HG02763 (cell line): ENCODE measurements around the gene MAP3K7.
A peak's percentile ranks its signal among the peaks of the same experiment; 100 is the strongest.

Experiments used
- ATAC-seq: cut with Tn5 transposase; IDR thresholded peaks from one replicate; pipeline ENCODE4 v1.9.1; 2021; ENCODE audit warnings: mild to moderate bottlenecking, moderate library complexity; ENCODE audit not compliant: unreplicated experiment

The MAP3K7 gene

DNA sequence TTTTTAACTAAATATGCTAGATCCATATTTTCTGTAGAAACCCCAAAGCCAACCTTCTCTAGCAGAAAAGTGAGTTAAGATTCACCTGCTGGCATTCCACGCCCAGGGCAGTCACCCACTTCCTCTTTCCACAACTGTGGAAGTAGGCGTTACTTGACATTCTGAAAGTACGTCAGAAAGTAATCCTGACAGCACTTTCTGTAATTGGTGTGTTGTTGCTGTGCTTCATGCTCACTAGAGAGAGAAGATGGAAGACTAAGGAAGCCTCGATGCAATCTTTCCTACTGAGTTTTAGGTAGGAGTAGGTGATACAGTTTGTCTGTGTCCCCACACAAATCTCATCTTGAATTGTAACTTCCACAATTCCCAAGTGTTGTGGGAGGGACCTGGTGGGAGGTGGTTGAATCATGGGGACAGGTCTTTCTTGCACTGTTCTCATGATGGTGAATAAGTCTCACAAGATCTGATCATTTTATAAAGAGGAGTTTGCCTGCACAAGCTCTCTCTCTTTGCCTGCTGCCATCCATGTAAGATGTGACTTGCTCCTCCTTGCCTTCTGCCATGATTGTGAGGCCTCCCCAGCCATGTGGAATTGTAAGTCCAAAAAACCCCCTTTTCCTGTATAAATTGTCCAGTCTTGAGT is 101.1 kb downstream of the MAP3K7 start:
- no peak for ATAC-seq

DNA sequence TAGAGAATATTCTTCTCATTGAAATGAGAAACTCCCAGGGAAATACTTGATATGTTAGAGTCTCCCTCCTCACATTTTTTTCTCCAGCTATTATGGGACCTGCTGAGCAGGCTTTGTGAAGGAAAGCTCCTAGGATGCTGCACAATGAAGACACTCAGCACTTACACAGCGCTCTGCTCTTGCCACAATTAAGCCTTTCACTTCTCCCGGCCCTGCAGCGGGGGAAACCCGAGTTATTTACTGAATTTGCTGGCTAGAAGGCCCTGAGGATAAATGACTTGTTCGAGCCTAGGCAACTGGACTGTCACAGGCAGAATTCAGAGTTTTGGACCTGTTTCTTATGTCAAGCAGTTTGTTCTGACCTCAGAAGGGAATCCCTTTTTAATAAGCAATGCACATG is 102.0 kb downstream of the MAP3K7 start:
- ATAC-seq, result no peak

DNA sequence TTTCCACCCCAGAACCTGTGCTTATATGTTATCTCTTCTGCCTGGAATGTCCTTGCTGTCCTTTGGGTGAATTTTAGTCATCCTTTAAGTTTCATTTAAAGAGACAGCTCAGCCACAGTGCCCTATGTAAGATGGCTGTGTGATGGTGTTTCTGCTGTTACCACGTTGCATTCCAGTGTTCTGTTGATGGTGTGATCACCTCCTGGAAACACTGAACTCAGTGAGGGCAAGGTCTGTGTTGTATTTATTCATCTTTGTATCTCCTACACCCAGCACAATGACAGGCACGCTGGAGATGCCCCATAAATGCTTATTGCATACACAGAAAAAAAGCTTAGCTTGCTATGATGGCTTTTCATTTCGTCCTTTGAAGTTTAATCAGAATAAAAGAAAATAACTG is 102.5 kb downstream of the MAP3K7 start:
- no peak for ATAC-seq

DNA sequence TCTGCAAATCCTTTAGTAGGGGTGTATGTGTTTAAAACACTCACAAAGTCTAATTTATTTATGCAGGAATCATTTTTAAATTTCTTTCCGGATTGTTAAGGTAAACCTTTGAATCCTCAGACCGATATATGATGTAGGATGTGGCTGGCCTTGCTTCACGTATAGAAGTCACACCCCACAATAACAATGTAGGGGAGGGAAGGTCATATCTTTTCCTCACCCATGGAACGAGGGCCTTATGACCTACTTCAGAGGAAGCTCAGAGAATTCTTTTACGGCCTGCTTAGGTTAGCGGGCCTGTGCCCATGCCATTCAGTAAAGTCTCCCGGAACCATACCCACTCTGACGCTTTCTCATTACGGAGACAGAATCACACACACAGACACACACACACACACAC is 102.9 kb downstream of the MAP3K7 start:
- no peak for ATAC-seq

DNA sequence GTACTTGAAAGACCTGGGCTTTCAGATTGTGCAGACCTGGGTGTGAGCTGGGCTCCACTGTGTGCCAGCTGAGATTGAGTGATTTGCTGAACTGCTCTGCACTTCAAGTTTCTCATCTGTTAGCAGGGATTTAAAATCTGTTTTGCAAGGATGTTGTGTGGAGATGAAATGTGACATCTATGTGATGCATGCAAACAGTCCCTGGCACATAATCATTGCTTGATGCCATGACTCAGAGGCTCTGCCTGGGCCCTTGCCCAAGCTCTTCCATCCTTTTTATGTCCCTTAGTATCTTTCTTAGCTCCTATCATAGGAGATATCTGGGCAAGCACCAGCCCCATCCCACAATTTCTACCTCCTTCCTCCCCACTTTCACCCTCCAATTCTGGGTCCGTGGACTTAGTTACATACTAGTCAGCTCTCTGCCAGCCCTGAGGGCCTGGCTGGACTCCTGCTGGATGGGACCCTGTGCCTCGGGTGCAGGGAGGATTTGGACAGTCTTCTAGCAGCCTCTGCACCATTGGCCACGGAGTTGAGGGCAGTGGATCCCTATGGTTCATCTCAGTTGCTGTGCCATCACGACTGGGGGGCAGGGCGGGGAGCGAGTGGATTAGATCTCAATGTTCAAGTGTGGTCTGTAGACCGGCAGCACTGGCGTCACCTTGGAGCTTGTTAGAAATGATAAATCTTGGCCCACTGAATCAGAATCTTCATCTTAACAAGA is 103.6 kb downstream of the MAP3K7 start:
- ATAC-seq, result no peak

DNA sequence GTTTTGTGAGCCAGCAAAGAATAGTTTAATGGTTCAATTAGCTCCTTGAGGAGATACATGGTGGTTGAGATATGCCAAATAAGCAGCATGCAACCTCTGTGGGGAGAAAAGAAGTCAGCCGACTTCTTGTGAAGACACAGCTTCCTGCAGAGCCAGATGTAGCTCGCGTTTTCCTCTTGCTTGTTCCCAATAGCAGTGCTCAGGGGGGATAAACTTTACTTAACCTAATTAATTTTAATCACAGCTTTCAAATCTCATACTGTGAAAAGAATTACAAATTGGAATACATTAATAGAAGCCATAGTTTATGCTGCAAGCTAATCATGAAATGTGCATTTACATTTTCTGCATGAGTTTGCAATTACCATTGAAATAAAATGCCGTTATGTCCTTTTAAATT is 106.2 kb downstream of the MAP3K7 start:
- ATAC-seq, result no peak

DNA sequence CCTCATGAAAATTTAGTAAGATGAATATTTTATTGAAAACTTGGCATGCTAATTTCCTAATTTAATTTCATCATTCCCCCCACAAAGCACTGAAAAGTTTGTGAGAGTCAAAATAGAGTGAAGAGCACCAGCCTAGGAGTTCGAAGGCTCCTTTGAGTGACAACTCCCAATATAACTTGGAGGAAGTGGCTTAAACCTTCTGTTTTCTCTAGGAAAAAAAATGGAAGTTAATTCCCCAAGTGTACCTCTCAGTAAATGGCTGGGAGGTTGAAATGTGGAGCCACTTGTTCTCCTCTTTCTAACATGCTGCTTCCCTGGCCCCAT is 107.3 kb downstream of the MAP3K7 start:
- ATAC-seq, result no peak

DNA sequence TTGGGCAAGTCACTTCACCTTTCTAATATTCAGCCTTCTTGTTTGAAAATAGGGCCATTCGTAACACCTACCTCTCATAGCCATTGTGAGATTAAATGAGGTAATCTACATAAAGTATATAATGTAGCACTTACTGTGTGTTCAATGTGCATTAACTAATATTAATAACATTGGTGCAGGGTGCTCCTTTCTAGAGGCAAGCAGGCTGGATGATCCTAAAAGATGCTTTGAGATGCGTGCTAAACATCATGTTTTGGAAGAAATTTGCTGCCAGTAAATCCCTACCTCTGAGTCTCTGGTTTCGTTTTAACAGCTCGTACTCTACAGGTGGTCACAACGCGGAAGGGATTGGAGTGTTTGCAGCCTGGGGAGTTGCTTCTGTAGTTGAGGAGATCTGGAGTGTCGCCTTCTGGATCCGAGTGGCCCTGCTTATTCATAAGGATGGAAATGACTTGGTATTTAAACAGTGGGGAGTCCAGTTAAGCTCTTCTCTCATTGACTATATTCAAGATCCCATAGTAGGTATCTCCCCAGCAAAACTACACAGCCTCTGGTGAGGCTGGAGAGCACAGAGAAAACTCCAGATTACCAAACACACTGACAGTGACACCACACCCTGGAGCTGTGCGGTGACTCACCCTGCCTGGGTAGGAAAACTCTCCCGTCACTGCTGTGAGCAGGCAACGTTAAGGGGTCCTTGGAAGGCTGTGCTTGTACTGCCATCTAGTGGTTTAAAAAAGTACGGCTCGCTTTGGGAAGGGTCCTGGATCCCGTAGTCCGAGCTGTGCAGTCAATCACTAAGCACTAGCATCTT is 107.9 kb downstream of the MAP3K7 start:
- peak; percentile 79 for ATAC-seq

DNA sequence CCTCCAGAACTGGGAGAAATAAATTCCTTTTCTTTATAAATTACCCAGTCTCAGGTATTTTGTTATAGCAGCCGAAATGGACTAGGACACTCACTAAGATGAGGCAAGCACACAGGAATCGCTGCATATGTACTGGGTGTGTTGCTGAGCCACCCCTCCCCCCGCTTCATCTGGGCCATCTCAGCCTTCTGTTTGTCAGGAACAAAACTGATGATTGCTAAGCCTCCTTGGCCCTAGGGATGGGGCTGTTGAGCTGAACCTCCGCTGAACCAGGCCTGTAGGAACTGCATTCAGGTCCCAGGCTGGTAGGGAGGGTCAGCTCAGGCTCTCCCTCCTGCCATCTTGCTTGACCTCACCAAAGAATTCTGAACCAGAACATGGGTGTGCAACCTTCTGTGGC is 108.6 kb downstream of the MAP3K7 start:
- ATAC-seq, result no peak

DNA sequence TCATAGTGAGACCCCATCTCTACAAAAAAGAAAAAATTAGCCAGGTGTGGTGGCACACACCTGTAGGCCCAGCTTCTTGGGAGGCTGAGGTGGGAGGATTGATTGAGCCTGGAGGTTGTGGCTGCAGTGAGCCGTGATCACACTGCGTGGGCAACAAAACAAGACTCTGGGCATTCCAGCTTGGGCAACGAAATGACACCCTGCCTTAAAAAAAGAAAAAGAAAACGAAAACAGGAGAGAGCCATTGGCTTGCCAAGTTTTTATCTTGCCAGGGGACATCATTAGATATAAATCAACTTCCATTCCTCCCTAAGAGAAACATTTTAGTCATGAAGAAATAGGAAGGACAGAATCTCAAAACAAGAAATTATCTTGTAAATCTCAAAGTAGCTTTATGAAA is 109.5 kb downstream of the MAP3K7 start:
- ATAC-seq, result no peak

DNA sequence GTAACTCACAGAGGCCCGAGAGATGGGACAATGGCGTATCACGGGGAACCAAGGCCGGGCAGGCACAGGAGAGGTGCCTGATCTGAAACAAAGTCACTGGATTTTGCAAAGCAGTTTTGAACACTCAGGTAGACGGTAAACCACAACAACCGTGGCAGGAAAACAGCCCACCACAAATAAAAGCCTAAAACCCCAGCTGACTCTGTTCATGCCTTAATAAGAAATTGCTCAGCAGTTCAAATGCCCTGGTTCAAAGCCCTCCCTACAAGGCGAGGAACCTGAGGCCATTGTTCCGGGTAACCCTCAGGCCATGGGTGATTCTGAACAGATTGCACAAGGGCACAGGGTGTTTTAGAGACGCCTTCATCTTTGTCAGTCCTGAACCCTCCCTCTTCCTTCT is 114.2 kb downstream of the MAP3K7 start:
- no peak for ATAC-seq

DNA sequence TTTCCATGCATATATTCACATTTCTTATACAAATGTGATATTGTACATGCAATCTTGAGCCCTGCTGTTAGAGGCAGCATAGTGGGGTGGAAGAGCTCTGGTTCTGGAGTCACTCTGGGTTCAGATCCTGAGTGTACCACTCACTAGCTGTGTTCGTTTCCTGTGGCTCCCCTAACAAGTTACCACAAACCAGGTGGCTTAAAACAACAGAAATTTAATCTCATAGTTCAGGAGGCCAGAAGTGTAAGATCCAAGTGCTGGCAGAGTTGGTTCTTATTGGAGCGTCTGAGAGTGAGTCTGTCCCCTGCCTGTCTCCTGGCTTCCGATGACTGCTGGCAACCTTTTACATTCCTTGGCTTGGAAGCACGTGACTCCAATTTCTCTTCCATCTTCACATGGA is 115.6 kb downstream of the MAP3K7 start:
- no peak for ATAC-seq

DNA sequence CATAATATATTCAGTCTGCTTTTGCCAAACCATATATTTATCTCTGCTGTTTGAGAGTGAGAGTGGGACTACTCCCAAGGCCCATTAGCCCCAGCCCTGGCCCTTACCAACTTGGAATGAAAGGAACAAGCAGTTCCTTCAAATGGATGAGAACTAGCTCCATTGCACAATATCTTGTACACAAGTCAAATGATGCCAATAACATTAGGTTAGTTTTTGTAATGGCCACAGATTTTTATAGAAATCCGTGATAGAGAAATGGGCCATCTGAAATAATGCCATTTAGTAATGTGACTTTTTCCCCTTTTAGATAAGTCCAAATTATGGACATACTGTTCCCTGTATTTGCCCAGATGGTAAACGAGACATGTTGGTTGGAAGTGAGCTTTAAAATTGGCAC is 117.0 kb downstream of the MAP3K7 start:
- ATAC-seq, result no peak

DNA sequence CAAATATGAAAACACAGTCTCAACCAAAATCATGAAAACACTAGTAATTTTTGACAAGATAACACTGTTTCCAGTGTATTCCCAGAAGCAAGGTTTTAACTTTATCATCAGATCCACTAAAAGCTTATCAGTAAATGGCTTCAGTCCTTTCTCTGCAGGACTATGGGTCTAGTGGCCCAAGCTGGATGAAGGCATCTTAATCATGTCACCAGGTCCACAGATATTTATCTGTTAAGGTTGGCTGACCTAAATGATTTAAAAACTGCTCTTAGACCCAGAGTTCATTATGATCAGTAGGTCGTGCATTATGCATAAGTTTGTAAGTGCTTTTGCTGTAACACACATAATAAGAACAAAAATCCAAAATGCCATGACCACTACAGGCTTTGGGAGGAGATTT is 118.0 kb downstream of the MAP3K7 start:
- no peak for ATAC-seq

DNA sequence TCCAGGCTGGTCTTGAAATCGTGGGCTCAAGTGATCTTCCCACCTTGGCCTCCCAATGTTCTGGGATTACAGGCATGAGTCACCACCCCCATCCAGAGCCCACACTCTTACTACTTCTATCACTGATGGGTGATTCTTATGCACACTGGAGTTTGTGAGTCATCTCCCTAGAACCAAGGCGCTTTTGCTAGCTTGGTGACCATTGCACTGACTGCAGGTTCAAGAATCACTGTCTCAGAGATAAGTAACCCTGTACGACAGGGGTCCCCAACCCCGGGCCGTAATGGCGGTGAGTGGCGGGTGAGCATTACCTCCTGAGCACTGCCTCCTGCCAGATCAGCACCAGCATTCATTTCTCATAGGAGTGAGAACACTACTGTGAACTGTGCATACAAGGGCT is 118.8 kb downstream of the MAP3K7 start:
- ATAC-seq, result no peak

DNA sequence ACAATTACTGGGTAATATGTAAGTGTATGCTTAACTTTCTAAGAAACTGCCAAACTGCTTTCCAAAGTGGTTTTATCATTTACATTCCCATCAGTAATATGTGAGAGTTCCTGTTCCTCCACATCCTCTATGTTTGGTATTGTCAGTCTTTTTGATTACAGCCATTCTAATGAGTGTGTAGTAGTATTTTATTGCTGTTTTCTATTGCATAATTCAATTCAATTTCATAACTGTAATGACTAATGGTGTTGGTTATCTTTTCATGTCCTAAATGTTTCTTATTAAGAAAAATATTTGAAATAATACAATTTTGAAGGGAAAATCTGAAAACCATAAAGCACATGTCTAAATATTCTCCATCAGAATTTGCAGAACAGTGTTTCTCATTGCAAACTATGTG is 119.3 kb downstream of the MAP3K7 start:
- ATAC-seq, result no peak

DNA sequence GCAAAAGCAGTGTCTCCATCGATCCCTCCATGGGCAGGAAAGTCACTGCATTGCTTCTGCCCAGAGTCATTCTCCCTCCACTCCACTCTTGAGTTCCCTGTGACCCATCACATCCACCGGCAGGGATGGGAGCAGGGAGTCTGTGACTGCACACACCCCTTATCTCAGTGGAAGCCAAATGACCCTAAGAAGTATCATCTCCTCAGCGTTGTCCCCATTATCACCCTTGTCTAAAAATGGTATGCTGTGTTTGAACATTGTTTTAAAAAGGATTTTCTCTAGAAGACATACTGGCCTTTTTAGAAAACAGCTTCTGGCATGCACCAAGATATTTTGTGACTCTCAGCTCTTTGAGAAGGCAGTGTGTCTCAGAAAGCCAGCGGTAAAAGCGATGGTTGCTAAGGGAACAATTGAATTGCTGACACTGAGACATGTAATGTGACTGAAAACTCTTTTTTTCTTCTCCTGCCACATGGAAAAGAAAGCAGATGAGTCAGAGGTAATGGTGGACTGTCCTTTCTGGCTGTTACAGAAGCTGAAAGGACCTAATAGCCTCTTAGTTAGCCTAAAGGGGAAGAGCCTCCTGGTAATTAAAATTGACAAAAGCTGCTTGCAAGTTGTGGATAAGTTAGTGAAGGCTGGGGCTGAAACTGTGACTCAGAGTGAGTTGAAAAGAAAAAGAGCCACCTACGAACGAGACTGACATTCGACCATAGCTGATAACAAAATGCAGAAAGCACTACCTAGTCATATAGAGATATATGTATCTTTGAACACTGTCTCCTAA is 120.5 kb downstream of the MAP3K7 start:
- no peak for ATAC-seq

DNA sequence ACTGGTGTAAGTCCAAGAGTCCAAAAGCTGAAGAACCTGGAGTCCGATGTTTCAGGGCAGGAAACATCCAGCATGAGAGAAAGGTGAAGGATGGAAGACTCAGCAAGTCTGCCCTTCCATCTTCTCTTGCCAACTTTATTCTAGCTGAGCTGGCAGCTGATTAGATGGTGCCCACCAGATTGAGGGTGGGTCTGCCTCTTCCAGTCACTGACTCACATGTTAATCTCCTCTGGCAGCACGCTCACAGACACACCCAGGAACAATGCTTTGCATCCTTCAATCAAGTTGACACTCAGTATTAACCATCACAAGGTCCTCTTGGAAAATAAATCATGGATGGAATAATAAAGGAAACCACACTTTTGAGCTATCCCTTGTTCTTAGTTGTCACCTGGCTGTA is 121.2 kb downstream of the MAP3K7 start:
- ATAC-seq, result no peak

DNA sequence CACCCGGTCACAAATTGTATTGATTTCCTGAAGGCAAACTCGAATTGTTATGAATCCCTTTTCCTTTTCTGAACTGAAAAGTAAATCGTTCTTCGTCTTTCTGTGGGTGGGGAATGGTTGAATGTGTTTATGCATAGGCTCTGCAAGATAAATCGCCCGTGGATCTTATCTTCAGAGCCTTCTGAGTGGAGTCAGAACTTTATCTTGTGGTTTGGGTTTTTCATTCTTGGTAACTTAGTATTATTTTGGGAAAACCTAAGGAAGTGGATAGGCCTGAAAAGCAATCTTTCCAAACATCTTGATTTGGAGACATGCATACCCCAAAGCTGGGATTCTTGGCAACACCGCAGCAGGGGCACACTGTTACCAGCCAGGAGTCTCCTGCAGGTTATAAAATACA is 122.4 kb downstream of the MAP3K7 start:
- no peak for ATAC-seq

DNA sequence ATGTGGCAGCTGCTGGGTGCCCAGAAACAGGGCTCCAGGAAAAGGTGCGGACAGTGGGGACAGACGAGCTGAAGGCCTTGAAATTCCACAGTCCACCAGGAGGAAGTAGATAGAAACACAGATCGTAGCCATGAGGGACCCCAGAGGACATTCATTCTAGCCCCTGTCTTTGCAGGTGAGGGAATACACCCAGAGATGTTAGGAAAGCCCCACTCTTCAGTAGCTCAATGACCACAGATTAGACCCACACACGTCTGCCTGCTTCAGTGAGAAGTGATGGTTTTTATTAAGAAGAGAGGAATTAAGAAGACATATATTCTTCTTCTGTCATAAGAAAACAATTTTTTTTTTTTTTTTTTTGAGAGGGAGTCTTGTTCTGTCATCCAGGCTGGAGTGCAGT is 123.0 kb downstream of the MAP3K7 start:
- ATAC-seq, result no peak
